OCI-LY3 (cell line): ENCODE data around the gene MGST2.

Experiments used
- H2AFZ ChIP-seq: fragments of 200-600, 300-600 bp; shearing (Covaris generic); 2 replicates; pipeline ENCODE4 v1.6.0; 2014; ENCODE audit warnings: antibody characterized with exemption, low read depth, low read length
- H3K27ac ChIP-seq: fragments of 200-600, 300-600 bp; sonication (generic); 2 replicates; pipeline ENCODE4 v1.5.1; 2014; ENCODE audit warnings: mild to moderate bottlenecking, low read length, moderate library complexity, mixed read lengths
- H3K27me3 ChIP-seq: fragments of 200-600, 300-600 bp; sonication (generic); 2 replicates; pipeline ENCODE4 v1.6.1; 2014; ENCODE audit warnings: low read depth, low read length, mixed read lengths
- H3K36me3 ChIP-seq: fragments of 200-600, 300-600 bp; sonication (generic); replicated peaks from 2 replicates; pipeline ENCODE3; 2014; ENCODE audit warnings: low read depth, low read length, mixed read lengths
- H3K4me1 ChIP-seq: fragments of 300-600, 200-600 bp; sonication (generic); 2 replicates; pipeline ENCODE4 v1.6.1; 2014; ENCODE audit warnings: low read length, mixed read lengths
- H3K4me2 ChIP-seq: fragments of 200-600, 300-600 bp; sonication (generic); 2 replicates; pipeline ENCODE4 v1.6.1; 2014; ENCODE audit warnings: low read length, mixed read lengths
- H3K4me3 ChIP-seq: fragments of 300-600, 200-600 bp; sonication (generic); 2 replicates; pipeline ENCODE4 v1.5.1; 2014; ENCODE audit warnings: antibody characterized with exemption, mild to moderate bottlenecking, low read length, moderate library complexity
- H3K79me2 ChIP-seq: fragments of 300-600, 200-600 bp; shearing (Covaris generic); 2 replicates; pipeline ENCODE4 v1.6.1; 2014; ENCODE audit warnings: mild to moderate bottlenecking, low read length, mixed read lengths
- H3K9ac ChIP-seq: fragments of 300-600, 200-600 bp; shearing (Covaris generic); 2 replicates; pipeline ENCODE4 v1.6.0; 2014; ENCODE audit warnings: mild to moderate bottlenecking, low read length, moderate library complexity
- H3K9me3 ChIP-seq: fragments of 200-600, 300-600 bp; shearing (Covaris generic); 2 replicates; pipeline ENCODE4 v1.6.1; 2014; ENCODE audit warnings: low read length, mixed read lengths; ENCODE audit not compliant: insufficient read depth
- H4K20me1 ChIP-seq: fragments of 200-600, 300-600 bp; sonication (generic); 2 replicates; pipeline ENCODE4 v1.6.1; 2016; ENCODE audit warnings: low read length, mixed read lengths; ENCODE audit not compliant: insufficient read depth
- CTCF ChIP-seq: fragments of 200-600, 300-600 bp; sonication (generic); IDR thresholded peaks from 2 replicates; pipeline ENCODE4 v1.5.1; 2014; ENCODE audit warnings: antibody characterized with exemption, low read length, low read depth
- EZH2phosphoT487 ChIP-seq: fragments of 200-600 bp; shearing (Covaris generic); IDR thresholded peaks from 2 replicates; pipeline ENCODE4 v1.6.1; 2018; ENCODE audit warnings: antibody characterized with exemption, mixed run types, low read depth

MGST2 gene

GRCh38 chr4:139721789-139722188 is 56.2 kb downstream of the MGST2 start:
- Histone ChIP-seq H3K4me3 (no peak overlapping the region), H3K9me3 (no peaks in the 10 kb centered on the region), H3K4me2 (no peak overlapping the region), H4K20me1 (no peaks in the 10 kb centered on the region), H3K27ac (no peak overlapping the region), H3K36me3 (no peaks in the 10 kb centered on the region), H3K4me1 (0 out of 2 replicates have a peak, but pooled peaks cover 3% of the 10 kb centered on the region), H3K79me2 (no peaks in the 10 kb centered on the region), H2AFZ (no peak overlapping the region), H3K9ac (no peak overlapping the region), H3K27me3 (peaks cover 39% of the 10 kb centered on the region)
- TF ChIP-seq CTCF (no peak), EZH2phosphoT487 (no peak)

DNA sequence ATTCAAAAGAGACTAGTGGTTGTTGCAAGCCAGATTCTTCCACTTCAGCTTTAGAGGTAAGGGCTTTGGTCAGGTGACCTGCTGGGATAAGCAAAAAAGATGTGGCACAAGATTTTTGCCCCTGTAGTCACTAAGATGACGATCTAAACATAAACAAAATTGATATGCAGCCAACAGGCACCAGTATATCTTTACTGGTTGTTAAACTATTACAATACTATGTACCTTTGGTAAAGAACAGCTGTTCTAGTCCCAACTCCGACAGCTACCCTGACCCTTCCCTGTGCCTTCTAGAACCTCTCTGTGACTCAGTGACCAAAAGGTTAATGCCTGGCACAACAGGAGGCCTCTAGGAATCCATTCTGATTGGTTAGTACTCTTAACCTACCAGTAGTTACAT is 59.6 kb downstream of the MGST2 start:
- H3K36me3 ChIP-seq = no peaks in the 10 kb centered on the region

GRCh38 chr4:139726615-139727014 is 61.0 kb downstream of the MGST2 start:
- H3K4me2 ChIP-seq = no peak overlapping the region
- no peaks in the 10 kb centered on the region for H4K20me1 ChIP-seq
- peaks cover 43% of the 10 kb centered on the region for H3K27me3 ChIP-seq
- H3K9ac ChIP-seq = no peak overlapping the region
- no peak overlapping the region for H3K27ac ChIP-seq
- TF ChIP-seq CTCF (no peak), EZH2phosphoT487 (no peak)
- no peaks in the 10 kb centered on the region for H3K36me3 ChIP-seq
- H3K79me2 ChIP-seq = no peaks in the 10 kb centered on the region
- H3K4me1 ChIP-seq = 0 out of 2 replicates have a peak, but pooled peaks cover 5% of the 10 kb centered on the region
- H3K4me3 ChIP-seq = no peak overlapping the region
- no peak overlapping the region for H2AFZ ChIP-seq
- no peaks in the 10 kb centered on the region for H3K9me3 ChIP-seq

More for the DNA sequence above, 59.6 kb downstream of the MGST2 start:
- H3K27me3 ChIP-seq = peaks cover 38% of the 10 kb centered on the region
- no peaks in the 10 kb centered on the region for H3K79me2 ChIP-seq
- H3K4me2 ChIP-seq = no peak overlapping the region
- no peak for TF ChIP-seq EZH2phosphoT487
- TF ChIP-seq CTCF = no peak
- H3K9ac ChIP-seq = no peak overlapping the region
- H2AFZ ChIP-seq = no peak overlapping the region
- H3K4me1 ChIP-seq = 0 out of 2 replicates have a peak, but pooled peaks cover 5% of the 10 kb centered on the region
- no peaks in the 10 kb centered on the region for H3K9me3 ChIP-seq
- H3K4me3 ChIP-seq = no peak overlapping the region
- no peak overlapping the region for H3K27ac ChIP-seq
- no peaks in the 10 kb centered on the region for H4K20me1 ChIP-seq

DNA sequence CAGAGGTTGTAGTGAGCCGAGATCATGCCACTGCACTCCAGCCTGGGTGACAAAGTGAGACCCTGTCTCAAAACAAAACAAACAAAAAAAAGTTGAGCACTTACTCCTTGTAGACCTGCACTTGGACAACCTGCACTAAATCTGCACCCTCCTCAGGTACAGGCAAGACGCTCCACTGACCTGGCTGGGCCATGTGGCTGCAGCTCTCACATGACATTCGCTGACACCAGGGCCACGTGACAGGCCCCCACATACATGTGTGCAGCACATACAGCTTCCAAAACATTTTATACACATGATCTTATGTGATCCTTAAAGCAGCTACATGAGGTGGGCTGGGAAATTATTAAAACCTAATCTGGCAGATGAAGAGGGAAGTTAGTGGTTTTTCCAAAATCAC is 62.5 kb downstream of the MGST2 start:
- no peaks in the 10 kb centered on the region for H3K36me3 ChIP-seq
- H3K4me2 ChIP-seq = no peak overlapping the region
- H4K20me1 ChIP-seq = no peaks in the 10 kb centered on the region
- H2AFZ ChIP-seq = no peak overlapping the region
- no peaks in the 10 kb centered on the region for H3K9me3 ChIP-seq
- H3K27ac ChIP-seq = no peak overlapping the region
- no peaks in the 10 kb centered on the region for H3K79me2 ChIP-seq
- no peak overlapping the region for H3K4me3 ChIP-seq
- TF ChIP-seq EZH2phosphoT487 (no peak), CTCF (no peak)
- H3K27me3 ChIP-seq = peaks cover 38% of the 10 kb centered on the region
- no peak overlapping the region for H3K9ac ChIP-seq
- 0 out of 2 replicates have a peak, but pooled peaks cover 5% of the 10 kb centered on the region for H3K4me1 ChIP-seq
